Stimulated activated CD8-positive, alpha-beta memory T cell treated with anti-CD3 and anti-CD28 coated beads, Interleukin-15, amount 100 ng/mL, for 48 hours (primary cell): ENCODE results near the gene RGS3.

Experiments
- DNase-seq, 2 donors: peaks; one replicate each; pipeline ENCODE4 v3.0.0-alpha.2; 2020; ENCODE audit warnings: low read depth in 2 of 2

The RGS3 gene

DNA sequence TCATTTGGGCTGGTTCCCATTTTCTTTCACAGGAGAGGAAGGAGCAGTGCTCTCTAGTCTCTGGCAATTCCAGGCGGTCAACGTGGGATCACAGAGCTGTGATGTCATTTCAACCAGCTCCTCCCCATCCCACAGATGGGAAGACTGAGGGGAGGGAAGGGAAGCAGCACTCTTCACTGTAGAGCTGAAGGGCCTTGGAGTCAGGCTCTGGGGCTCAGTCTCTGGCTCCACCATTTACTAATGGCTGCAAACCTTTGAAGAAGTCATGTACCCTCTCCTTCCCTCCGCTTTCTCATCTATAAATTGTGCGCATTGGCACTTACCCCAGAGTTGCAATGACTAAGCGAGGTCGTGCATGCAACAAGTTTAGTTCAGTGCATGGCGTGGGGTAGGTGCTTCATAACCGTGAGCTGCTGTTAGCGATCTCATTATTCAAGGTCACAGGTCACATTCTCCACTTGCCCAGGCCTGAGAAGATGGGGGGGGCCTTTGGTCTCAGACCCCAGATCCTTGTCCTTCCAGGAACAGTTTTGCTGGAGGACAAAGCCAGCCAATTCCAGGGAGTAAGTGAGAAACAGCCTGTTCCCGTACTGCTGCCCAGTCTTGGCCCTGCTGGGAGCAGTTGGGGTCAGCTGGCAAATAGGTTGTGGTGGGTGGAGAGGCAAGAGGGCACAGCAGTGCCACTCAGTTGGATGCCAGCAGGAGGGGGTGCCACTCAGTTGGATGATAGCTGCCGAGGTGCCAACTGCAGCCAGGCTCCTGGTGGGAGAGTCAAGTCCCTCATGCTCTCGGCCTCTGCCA lies 136.7 kb downstream of the RGS3 start:
- no peak for DNase-seq

DNA sequence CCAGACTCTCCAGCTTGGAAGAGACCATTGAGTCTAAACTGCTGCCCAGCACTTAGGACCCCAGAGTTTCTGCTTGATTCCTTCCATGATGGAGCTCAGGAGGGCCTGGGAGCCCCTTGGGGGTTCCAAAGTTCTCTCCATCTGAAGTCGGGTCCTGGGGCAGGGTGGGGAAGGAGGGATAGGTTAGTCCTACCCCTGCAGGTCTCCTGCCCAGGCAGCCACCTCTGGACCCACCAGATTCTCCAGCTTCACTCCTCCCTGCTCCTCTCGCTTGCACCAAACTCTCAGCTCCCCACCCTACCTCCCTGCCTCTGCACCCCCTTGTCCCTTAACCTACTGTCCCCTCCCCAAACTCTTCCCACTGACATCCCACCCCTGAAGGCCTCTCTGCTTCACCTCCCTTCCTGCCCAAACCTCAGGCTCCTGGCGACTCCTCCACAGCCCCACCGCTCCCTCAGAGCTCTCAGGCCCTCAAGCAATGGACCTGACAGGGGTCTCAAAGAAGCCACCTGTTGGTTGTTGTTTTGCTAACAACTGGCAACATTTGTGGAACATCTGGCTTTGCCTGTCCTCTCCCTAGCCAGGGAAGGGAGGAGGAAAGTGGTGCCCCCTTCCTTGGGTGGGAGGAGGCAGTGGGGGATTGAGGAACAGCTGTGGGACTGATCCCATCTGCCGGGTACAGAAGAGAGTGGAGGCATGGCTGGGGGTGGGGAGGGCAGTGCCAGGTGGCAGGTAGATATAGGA lies 137.5 kb downstream of the RGS3 start:
- no peak for DNase-seq

DNA sequence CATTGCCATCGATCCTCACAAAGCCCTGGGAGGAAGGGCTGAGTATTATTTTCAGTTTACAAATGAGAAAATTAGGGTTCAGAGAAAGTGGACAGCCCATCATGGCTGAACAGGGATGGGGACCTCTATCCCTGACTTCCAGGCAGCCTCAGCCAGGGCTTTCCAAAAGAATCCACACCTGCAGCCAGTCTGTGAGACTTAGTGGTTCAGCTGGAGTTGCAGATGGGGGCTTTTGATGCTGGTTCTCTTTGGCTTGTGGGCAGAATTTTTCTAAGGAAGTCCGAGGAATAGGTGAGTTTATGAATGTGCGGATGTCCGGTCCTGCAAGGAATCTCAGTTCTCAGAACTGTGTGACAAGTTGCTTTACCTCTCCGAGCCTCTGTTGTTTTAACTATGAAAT lies 138.1 kb downstream of the RGS3 start:
- DNase-seq = no peak

DNA sequence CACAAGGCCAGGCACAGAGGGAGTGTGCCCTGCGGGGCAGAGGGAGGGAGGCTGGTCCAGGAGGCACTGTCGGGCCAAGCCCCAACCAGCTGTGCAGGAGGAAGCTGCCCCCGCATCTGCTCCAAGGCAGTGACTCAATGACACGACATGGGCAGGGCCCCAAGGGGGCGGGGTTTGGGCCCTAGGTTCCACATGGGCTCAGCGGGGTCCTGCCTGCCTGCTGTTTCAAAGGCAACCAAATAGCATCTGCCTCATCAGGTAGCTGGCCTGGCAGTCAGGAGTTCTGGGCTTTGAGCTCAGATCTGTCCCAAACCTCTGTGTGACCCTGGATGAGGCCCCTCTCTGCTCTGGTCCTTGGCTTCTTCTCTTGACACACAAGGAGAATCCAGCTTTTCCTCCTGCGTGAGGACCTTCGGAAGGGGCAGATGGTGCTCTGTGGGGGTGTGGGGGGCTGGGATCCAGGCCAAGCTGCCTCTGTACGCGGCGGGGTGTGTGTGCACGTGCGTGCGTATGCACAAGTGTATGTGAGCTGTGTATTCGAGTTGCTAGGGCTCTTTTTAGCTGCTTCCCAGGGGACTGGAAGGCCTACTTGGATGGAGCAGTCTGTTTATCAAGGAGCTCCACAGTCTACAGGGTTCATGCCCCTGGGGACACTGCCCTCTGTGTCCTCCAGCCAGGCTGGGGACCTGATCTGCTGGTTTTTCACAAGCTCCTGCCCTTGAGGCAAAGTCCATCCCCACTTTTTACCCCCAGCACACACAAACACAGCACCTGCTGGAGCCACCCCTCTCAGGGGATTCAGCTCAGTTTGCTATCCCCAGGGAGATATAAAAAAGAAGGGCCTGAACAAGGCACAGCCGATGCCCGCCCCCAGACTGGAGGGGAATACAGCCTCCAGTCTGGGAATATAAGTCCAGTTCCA lies 138.9 kb downstream of the RGS3 start:
- DNase-seq = peak; percentile 68 to 74

DNA sequence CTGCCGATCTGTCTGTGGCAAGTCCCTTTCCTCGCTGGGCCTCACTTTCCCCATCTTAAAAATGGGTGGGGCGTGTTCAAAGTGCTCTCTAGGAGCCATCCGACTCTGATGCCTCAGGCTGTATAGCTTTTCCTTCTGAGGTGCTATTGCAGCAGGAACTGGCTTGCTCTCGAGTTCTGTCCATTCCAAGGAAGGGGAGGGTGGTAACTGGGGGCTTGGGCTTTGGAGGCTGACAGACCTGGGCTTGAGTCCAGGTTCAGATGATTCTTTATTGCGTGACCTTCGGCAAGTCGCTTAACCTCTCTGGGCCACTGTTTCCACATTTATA lies 139.5 kb downstream of the RGS3 start:
- DNase-seq = no peak

DNA sequence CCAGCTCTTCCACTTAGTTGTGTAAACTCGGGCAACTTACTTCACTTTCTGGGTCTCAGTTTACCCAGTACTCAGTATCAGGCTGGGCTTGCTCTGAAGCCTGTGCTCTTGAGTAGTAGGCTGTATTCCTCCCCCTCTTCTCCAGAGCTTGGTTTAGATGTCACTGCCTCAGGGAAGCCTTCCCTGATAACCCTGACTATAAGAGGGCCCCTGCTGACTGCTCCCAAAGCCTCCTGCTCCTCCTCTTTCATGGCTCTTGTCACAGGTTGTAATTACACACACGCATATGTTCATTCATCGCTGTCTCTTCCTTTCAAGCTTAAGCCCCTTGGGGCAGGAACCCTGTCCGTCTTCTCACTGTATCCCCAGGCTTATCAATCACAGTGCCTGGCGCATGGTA lies 140.2 kb downstream of the RGS3 start:
- no peak for DNase-seq

DNA sequence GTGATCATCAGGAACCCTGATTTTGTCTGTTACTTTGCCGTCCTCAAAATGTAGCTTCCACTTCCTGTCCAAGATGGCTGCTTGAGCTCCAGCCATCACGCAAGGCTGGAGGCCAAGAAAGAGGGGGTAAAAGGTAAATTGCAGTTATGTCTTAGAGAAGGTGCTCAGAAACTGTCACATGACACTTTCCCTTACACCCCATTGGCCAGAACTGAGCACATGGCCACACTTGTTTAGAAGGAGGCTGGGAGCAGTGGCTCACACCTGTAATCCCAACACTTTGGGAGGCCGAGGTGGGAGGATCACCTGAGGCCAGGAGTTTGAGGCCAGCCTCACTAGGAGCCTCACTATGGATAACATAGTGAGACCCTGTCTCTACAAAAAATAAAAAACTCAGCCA lies 140.9 kb downstream of the RGS3 start:
- no peak for DNase-seq

DNA sequence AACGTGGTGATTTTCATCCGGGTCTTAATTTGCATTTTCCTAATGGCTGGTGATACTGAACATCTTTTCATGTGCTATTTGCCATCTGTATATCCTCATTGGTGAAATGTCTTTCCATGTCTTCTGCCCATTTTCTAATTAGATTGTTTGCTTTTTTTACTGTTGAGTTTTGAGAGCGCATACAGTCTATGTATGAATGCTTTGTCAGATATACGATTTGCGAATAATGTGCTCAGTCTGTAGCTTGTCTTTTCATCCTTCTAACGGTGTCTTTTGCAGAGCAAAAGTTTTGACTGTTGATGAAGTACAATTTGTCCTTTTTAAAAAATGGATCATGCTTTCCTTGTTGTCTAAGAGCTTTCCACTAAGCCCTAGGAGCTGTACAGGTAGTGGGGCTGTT lies 143.0 kb downstream of the RGS3 start:
- DNase-seq = no peak

DNA sequence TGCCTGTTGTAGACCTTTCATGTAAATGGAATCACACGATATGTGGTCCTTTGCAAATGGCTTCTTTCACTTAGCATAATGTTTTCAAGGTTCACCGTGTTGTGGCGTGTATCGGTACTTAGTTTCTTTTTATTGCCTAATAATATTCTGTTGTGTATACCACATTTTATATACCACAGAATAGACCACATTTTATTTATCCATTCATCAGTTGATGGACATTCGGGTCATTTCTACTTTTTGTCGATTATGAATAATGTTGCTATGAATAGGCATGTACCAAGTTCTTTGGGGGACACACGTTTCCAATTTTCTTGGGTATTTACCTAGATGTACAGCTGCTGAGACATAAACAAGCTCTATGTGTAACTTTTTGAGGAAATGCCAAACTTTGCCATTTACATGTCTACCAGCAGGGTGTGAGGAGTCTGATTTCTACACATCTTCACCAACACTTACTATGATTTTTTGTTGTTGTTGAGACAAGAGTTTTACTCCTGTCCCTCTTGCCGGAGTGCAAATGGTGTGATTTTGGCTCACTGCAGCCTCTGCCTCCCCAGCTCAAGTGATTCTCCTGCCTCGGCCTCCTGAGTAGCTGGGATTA lies 144.7 kb downstream of the RGS3 start:
- no peak for DNase-seq

DNA sequence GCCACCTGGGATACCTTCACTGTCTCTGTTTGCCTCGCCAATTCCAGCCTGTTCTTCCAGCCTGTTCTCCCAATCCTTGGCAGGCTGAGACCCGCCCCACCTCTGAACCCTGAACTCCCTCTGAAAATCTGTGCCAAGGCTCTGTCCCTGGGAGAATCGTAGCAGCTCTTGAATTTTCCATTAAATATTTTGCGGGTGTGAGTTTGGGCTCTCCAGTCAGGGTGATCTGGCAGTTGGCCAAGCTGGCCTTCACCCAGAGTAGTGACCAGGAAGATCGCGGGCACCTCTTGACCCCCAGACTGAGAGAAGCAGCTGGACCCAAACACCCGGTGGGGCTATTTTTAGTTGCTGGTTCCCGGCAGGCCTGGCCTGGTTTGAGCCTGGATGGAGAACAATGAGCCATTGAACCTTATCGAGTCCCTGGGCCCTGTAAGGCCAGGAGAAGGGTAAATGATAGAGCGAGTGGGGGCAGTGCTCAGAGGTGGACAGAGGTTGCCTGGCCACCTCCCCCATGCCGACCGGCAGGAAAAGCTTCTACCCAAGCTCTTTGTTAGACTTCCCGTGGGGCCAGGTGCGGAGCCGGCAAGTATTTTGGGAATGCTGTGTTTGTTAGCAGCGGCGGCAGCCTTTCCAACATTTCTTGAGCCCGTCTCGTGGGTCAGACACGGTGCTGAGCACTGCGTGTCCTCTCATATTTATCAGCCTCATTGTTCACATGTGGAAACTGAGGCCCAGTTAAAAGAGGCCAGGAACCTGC lies 146.2 kb downstream of the RGS3 start:
- DNase-seq = no peak

DNA sequence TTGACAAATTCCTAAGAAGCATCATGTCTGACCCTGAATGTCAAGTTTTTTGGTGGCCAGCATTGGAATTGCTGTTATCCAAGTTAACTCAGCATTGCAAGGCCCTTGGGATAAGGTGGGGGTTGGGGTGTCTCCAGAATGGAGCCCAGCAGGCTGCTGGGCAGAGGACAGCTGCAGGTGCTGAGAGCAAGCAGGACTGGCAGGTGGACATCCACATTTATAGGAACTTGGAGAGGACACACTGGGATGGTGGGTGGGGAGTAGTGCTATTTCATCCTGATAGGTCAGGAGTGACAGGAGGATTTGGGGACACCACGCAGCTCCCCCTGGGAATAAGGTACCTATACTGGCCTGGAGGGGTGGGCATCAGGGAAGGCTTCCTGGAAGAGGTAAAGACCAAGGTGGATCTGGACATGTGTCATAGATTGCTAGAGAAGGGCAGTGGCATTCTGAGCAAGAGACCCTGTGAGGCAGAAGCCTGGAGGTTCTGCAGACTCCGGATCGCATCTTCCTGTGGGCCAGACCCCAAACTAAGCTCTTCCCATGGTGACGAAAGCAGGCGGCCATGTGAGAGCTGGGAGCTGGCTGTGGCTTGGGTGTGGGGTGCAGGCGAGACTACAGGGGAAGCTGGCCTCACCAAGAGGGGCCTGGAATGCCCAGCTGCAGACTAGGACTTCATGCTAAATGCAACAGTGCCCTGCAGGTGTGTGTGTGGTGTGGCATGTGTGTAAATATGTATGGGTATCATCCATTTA lies 148.1 kb downstream of the RGS3 start:
- DNase-seq = no peak

DNA sequence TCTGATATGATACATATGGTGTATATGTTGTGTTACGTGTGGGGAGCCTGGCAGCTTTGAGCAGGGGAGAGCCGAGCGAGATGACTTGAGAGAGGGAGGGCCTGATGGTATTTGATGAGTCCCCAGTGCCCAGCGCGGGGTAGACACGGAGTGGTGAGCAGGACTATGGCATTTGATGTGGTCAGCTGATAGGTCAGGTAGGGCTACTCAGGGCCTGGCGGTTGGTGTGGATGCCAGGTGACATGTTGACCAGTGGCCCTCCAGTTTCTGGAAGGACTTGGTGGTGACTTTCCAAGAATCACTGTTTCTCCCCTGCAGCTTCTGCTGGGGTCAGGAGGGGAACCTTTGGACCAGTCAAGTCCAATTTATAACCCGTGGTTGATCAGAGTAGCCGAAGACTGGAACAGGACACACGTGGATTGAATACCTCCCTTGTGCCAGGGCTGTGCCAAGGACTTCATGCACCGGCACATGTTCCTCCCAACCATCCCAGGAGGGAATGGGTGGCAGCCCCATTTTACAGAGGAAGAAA lies 148.8 kb downstream of the RGS3 start:
- DNase-seq = no peak

DNA sequence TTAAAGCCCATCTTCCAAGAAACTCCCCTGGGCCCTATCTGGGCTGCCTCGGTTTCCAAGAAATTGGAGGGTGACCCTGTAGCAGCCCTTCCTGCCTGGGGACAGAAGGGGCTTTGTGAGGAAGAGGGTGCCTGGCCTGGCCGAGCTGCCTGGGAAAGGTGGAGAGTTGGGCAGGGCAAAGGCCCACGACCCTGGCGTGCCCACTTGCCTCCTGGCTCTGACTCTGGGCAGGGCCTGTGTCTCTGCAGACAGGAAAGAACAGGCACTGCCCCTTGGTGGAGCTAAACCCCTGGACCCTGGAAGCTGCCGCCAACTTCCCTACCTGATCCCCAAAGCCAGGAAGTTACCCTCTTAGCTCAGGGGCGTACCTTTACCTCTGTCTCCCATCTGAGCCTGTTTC lies 149.3 kb downstream of the RGS3 start:
- DNase-seq = no peak

DNA sequence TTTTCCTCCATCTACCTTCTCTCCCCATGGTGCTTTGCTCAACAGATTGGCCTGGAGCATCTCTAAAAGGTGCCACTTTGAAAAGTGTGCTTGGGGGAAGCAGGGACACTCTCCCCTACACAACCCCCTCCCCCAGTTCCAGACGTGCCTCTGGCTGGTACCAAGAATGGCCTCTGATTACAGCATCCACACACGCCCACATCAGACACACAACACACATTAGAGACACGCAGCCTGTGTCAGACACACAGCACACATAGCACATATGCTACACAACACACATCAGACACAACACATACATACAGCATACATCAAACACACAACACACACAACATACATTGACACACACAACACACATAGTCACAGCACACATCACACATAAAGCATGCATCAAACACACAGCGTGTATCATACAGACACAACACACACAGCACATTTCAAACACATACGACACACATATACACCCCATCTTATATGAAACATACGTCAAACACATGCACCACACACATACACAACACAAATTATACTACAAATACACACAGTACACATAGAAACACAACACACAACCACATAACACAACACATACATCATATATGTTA lies 150.4 kb downstream of the RGS3 start:
- no peak for DNase-seq

DNA sequence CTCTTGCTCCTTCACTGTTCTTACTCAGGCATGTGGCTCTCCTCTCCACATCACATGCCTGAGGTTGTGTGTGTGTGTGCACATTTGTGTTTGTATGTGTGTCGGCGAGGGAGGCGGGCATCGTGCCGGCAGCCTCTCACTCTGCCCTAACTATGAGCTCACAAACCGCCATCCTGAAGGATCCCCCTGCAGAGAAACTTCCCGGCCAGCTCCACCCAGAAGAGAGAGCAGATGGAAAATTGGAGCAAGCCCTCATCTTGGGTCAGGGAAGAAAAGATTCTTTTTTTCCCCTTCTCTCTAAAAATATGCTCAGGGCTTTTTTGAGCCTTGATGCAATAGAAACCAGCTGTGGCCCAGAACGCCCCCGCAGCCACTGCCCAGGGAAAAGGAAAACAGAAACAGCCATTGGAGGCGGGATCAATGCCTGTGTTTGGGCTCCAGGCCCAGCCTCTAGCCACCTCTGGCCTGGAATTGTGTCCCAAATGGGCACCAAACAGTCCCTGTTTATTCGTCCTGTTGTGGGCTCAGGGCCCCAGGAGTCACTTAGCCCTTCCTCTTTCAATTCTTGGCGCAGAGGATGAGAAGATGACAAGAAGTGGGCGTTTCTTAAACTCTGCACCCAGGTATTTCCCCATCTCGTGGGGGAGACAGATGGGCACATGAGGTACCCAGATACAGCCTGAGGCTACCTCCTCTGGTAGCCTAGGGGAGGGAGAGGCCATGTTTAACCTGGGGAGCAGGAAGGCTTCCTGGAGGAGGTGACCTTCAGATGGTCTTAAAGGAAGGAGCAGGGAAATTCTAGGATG lies 151.5 kb downstream of the RGS3 start:
- DNase-seq = peak in 1 of 2 donors; percentile 24

DNA sequence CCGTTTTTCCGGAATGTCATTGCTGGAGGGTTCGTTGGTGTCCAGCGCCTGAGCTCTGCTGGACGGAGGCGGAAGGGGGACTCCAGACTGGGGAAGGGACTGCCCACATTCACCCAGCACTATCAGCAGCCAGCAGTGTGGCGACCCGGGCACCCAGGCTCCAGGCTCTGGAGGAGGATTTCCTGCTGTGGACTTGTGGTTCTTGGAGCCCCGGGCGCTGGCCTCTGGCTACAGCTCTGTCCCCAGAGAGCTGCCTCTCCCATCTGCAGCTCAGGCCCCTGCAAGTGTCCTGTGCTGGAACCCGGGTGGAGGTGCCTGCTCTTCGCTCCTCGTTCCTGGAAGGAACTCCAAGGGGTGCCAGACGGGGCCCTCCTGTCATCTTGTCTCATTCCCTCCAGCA lies 152.6 kb downstream of the RGS3 start:
- DNase-seq = no peak

DNA sequence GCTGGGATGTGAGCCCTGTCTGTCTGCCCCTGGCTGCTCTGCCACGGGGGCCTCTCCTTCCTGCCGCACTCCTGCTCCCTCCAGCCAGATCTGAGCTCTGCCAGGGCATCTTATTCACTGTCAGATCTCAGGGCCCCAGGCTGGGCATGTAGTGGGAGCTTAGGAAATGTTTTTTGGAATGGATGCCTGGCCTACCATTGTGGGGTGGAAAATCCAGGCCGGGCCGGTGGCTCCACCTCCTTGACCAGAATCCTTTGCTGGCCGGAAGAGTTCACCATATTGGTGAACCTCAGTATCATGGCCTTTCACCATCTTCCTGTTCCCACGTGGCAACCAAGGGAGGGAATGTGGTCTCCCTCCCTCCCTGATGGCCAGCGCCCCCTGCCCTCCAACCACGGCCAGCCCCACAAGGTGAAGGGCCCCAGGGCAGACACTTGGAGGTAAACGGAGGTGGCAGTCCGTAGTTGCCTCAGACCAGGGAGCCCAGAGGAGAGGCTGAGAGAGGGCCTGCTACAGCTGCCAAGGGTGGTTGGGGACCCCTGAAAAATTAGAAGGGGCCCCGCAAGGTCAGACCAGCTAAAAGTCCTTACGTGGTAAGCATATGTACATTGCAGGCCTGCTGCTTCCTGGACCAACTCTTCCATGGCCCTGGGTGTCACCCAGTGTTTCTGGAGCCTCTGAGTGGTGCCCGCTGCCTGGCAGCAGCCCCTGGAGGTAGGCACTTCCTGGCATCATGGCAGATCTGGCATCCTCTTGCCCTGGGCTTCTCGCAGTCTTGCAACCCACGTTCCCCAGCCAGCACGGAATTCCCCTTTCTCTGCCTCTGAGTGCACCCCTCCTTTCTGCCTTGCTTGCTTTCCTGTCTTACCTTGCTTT lies 153.3 kb downstream of the RGS3 start:
- no peak for DNase-seq

DNA sequence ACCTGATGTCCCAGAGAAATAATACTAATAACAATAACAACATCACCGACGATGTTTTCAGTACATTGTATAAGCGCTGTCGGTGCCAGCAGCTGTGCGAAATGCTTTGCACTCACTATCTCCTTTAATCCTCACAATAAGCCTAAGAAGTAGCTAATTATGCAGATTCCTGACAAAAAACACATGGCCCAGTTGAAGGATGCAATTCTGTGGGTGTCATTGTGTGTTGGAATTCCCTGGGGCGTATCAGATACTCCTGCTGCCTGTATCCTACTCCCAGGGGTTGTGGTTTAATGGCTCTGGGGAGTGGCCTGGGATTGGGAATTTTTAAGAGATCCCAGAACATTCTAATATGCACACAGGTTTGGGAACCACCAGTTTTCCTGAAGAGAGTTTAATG lies 154.0 kb downstream of the RGS3 start:
- no peak for DNase-seq
